Omental fat pad (tissue), 4 donors: Measurements from ENCODE around the gene PRIMA1. TPM values are rescaled to one million over a fixed set of nuclear protein-coding genes. Genes with fewer than 3 reads are reported as not detected.

Source experiments
- ATAC-seq: fragments of 150-250 bp; one replicate; pipeline ENCODE4 v1.9.1; 2016; ENCODE audit warnings: mild to moderate bottlenecking, moderate library complexity; ENCODE audit not compliant: low FRiP score
- DNase-seq: peaks from one replicate; pipeline ENCODE4 v3.0.0-alpha.2; 2019; ENCODE audit warnings: low spot score
- total RNA-seq, 4 donors: library from RNA; depleted of rRNA; stranded (reverse); fragments of >200 nt; gene quantifications; one replicate each; pipeline ENCODE4 v1.1.0, GENCODE V29; 2016
- TF ChIP-seq, protein P1 (sequence below), 3 donors: fragments of 450-650 bp; IDR thresholded peaks; one replicate each; pipeline ENCODE4 v1.5.1; 2016 to 2017; ENCODE audit warnings: antibody characterized with exemption in 3 of 3, mild to moderate bottlenecking in 3 of 3, moderate library complexity in 2 of 3

The PRIMA1 gene
- total RNA-seq, 4 donors from 2014 or later, result 1.0 to 4.6 (median 3.0) TPM

DNA sequence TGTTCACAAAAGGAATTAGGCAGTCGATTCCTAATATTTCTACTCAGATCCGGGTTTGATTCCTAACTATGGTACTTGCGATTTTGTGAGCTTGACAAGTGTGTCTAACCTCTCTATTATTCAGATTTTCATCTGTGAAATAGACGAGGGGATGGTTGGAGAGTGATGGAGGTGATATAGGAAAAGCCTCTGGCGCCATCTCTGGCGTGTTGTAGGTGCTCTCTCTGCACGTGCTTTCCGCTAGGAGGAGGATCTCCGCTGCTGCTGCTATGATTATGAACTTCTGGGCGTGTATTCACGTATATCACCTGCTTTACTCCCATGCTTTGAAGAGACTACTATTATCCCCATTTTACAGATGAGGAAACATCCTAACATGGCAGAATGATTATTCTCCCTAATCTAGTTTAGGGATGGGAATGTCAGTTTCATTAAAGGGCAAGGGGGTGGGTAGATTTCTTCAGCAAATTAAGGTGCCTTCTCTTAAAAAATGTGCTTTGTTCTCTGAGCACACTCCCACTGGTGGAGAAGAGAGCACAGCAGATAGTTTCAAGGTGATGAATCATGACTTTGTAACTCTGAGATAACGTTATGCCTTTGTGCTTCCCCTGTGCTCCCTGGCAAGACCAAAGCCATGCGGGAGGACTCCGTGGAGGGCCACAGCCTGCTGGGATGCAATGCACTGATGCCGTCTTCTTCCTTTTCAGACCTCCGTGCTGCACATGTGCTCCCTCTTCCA is 97.1 kb downstream of the PRIMA1 start:
- no peak for ATAC-seq
- DNase-seq, result no peak
- TF ChIP-seq, protein P1, sequence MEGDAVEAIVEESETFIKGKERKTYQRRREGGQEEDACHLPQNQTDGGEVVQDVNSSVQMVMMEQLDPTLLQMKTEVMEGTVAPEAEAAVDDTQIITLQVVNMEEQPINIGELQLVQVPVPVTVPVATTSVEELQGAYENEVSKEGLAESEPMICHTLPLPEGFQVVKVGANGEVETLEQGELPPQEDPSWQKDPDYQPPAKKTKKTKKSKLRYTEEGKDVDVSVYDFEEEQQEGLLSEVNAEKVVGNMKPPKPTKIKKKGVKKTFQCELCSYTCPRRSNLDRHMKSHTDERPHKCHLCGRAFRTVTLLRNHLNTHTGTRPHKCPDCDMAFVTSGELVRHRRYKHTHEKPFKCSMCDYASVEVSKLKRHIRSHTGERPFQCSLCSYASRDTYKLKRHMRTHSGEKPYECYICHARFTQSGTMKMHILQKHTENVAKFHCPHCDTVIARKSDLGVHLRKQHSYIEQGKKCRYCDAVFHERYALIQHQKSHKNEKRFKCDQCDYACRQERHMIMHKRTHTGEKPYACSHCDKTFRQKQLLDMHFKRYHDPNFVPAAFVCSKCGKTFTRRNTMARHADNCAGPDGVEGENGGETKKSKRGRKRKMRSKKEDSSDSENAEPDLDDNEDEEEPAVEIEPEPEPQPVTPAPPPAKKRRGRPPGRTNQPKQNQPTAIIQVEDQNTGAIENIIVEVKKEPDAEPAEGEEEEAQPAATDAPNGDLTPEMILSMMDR (IDR thresholded peaks at IDR 0.05), result no peak

DNA sequence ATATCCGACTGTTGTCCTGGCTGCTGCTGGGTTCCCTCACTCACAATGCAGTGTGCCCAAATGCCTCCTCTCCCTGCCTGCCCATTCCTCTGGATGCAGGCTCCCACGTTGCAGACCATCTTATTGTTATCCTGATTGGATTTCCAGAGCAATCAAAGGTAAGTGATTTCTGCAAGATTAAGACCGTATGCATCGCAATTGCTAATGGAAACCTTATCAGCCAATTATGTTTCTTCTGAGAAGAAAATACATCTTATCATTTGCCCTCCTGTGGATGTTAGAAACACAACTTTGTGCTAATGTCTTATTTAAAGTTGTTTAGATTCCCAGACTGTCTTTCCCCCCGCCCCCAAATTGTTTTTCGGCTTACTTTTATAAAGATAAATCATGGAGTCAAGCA is 98.1 kb downstream of the PRIMA1 start:
- TF ChIP-seq, protein P1 (IDR thresholded peaks at IDR 0.05), result no peak
- no peak for DNase-seq
- no peak for ATAC-seq

DNA sequence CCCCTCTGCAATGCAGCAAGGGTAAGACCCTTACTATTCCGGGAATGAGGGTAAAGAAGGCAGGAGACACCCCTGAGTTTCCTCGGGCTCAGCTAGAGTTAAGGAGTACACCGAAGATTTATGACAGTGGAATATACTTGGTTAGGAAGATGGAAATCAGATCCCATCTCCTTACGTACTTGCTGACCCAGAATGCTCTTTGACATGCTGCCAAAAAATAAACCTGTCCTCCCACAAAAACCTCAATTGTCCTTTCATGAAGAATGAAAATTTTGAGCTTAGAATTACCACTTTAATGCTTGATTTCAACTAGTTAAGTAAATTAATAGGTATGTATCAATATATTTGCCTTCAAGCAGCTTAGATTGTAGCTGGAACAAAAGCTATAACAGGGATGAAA is 99.5 kb downstream of the PRIMA1 start:
- TF ChIP-seq, protein P1 (IDR thresholded peaks at IDR 0.05), result no peak
- ATAC-seq, result no peak
- no peak for DNase-seq

DNA sequence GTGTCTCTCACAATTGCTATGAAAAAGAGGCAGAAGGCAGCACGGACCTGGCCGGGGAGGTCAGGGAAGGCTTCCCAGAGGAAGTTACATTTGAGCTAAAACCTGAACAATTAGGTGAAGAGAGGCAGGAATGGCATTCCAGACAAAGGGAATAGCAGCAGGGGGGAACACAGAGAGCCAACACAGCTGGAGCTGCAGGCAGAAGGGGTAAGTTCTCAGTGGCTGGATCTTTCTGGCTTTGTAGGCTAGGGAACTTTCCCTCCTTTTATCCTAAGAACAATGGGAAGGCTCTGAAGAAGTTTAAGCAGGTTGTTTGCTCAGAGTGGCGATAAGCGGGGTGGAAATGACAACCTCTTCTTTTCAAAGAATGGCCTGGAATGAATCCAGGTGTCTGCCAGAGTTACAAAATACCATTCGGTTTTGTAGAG is 100.0 kb downstream of the PRIMA1 start:
- DNase-seq (no peak), ATAC-seq (no peak)
- TF ChIP-seq, protein P1 (IDR thresholded peaks at IDR 0.05), result no peak

DNA sequence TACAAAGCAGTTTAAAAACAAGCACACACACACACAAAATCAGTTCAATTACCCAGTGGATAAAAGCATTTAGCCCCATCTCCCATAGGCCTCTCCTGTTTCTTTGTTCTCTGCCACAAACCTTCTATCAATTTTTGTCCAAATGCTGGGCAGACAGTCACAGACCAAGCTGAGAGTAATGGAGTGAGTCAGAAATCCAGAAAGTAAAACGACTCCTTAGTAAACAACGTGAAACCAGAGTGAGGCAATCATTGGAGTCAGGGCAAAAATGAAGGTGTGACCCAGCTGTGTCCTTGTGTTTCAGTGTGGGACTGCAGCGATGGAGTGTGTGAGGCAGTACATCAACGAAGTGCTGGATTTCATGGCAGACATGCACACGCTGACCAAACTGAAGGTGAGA is 102.0 kb downstream of the PRIMA1 start:
- no peak for ATAC-seq

DNA sequence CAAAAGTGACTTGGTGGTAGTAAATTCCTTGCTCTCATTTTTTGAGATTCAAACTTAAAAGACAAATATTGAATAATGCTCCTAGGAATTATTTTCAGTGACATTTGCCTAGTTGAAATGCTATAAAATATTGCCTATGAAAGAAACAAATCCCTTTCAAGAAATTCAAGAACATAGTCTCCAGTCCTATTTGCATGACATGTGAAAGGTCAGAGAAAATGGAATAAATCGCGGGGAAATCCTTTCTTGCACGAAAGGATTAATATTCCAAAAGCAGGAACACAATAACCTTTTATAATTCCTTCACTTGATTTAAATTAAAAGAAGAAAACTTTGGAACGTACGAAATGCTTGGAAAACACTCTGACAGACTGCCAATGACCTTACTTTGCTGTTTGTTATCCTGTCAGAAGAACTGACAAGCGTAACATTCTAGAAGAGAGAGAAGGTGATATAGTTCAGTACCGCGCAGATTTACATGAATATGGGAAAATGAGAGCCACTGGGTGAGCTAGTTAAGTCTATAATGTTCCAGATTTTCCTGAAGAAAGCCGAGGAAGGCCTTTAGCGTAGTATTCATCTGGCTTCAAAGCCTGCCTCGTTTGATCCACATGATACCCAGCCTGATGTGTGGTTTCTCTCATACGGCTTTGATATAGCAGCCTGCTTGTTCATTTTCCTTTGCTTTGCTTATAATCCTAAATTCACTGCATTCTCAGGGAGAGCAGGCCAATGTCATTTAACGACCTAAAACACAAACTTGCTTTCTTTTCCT is 103.0 kb downstream of the PRIMA1 start:
- DNase-seq, result no peak
- TF ChIP-seq, protein P1 (IDR thresholded peaks at IDR 0.05), result no peak
- no peak for ATAC-seq

More for the DNA sequence above, 102.0 kb downstream of the PRIMA1 start:
- DNase-seq, result no peak
- TF ChIP-seq, protein P1 (IDR thresholded peaks at IDR 0.05), result no peak
